Measurements from ENCODE around the gene NT5C1B. TPM values are rescaled to one million over a fixed set of nuclear protein-coding genes. Genes with fewer than 3 reads are reported as not detected.
A peak's percentile ranks its signal among the peaks of the same experiment; 100 is the strongest.

The NT5C1B gene
- total RNA-seq, 4 donors from 2014 or later = 0.42 TPM; not detected in 3

GRCh38 chr2:18544171-18544570 is 45.2 kb downstream of the NT5C1B start:
- no peak overlapping the region for H3K4me3 ChIP-seq
- WGBS = 43% methylated on average over 3 of the region's 3 CpGs
- no peak for DNase-seq (ENCODE audit: extremely low spot score)
- H3K27me3 ChIP-seq = no peaks in the 10 kb centered on the region
- H3K27ac ChIP-seq (replicated peaks in 1 of 4) = no peak overlapping the region
- intact Hi-C loops (cut with DNase I) = no loop called here
- TF ChIP-seq POLR2AphosphoS5 (IDR thresholded peaks at IDR 0.05) (no peak), CTCF (IDR thresholded peaks at IDR 0.05) (no peak), EP300 (IDR thresholded peaks at IDR 0.05) (no peak), POLR2A (IDR thresholded peaks at IDR 0.05; ENCODE audit: low read depth) (no peak)
- H3K36me3 ChIP-seq = no peaks in the 10 kb centered on the region
- peaks cover 0 to 59% (median 38%) of the 10 kb centered on the region in 4 donors for H3K4me1 ChIP-seq
- no peaks in the 10 kb centered on the region for H3K9me3 ChIP-seq

GRCh38 chr2:18540872-18541271 is 48.5 kb downstream of the NT5C1B start:
- intact Hi-C loops (cut with DNase I) = no loop called here
- Histone ChIP-seq H3K4me1 (peaks cover 0 to 38% (median 21%) of the 10 kb centered on the region in 4 donors), H3K27me3 (no peaks in the 10 kb centered on the region), H3K9me3 (no peaks in the 10 kb centered on the region), H3K4me3 (no peak overlapping the region), H3K36me3 (no peaks in the 10 kb centered on the region), H3K27ac (replicated peaks in 1 of 4) (no peak overlapping the region)
- no peak for DNase-seq (ENCODE audit: extremely low spot score)
- TF ChIP-seq POLR2AphosphoS5 (IDR thresholded peaks at IDR 0.05) (no peak), CTCF (IDR thresholded peaks at IDR 0.05) (no peak), EP300 (IDR thresholded peaks at IDR 0.05) (no peak), POLR2A (IDR thresholded peaks at IDR 0.05; ENCODE audit: low read depth) (no peak)
- 94% methylated on average over 2 of the region's 2 CpGs for WGBS

GRCh38 chr2:18536697-18537096 is 52.7 kb downstream of the NT5C1B start:
- no peak for DNase-seq (ENCODE audit: extremely low spot score)
- Histone ChIP-seq H3K27ac (replicated peaks in 1 of 4) (peak overlapping the region; percentile 58 to 72 (median 64)), H3K4me3 (no peak overlapping the region), H3K9me3 (no peaks in the 10 kb centered on the region), H3K4me1 (peaks cover 0 to 28% (median 22%) of the 10 kb centered on the region in 4 donors), H3K36me3 (no peaks in the 10 kb centered on the region), H3K27me3 (no peaks in the 10 kb centered on the region)
- 85% methylated on average over 1 of the region's 1 CpG for WGBS
- no peak for TF ChIP-seq CTCF (IDR thresholded peaks at IDR 0.05)
- no peak for TF ChIP-seq POLR2AphosphoS5 (IDR thresholded peaks at IDR 0.05)
- TF ChIP-seq POLR2A (IDR thresholded peaks at IDR 0.05; ENCODE audit: low read depth) = no peak
- no peak for TF ChIP-seq EP300 (IDR thresholded peaks at IDR 0.05)
- intact Hi-C loops (cut with DNase I) = no loop called here

GRCh38 chr2:18536100-18536499 is 53.3 kb downstream of the NT5C1B start:
- intact Hi-C loops (cut with DNase I) = no loop called here

More at GRCh38 chr2:18536100-18536499, 53.3 kb downstream of the NT5C1B start:
- DNase-seq (ENCODE audit: extremely low spot score) = no peak
- no peak overlapping the region for H3K4me3 ChIP-seq
- H3K4me1 ChIP-seq = peaks cover 0 to 28% (median 22%) of the 10 kb centered on the region in 4 donors
- H3K9me3 ChIP-seq = no peaks in the 10 kb centered on the region
- H3K27ac ChIP-seq (replicated peaks in 1 of 4) = peak overlapping the region; percentile 58 to 72 (median 64)
- H3K27me3 ChIP-seq = no peaks in the 10 kb centered on the region
- 22% methylated on average over 7 of the region's 7 CpGs for WGBS
- TF ChIP-seq EP300 (IDR thresholded peaks at IDR 0.05) (peak; percentile 4), POLR2AphosphoS5 (IDR thresholded peaks at IDR 0.05) (peak; percentile 34 to 48), CTCF (IDR thresholded peaks at IDR 0.05) (no peak)
- H3K36me3 ChIP-seq = no peaks in the 10 kb centered on the region

Measured in esophagus muscularis mucosa (tissue), 4 donors.